GM12878 (cell line): ENCODE results near the gene MRPS27. TPM values are rescaled to one million over a fixed set of nuclear protein-coding genes. Genes with fewer than 3 reads are reported as not detected.

Source experiments
- ATF3 ChIP-seq: IDR thresholded peaks from 2 replicates; pipeline ENCODE4 v1.6.1; 2011; ENCODE audit warnings: low read depth, mild to moderate bottlenecking, low read length, moderate library complexity, borderline replicate concordance; ENCODE audit errors: extremely low read depth
- BCL11A ChIP-seq: IDR thresholded peaks from 2 replicates; pipeline ENCODE4 v1.6.1; 2011; ENCODE audit warnings: low read depth, low read length
- CBX5 ChIP-seq: sonication (generic); IDR thresholded peaks from 2 replicates; pipeline ENCODE4 v1.6.1; 2016; ENCODE audit warnings: low read depth, moderate library complexity, mild to moderate bottlenecking, inconsistent platforms
- CUX1 ChIP-seq: IDR thresholded peaks from 2 replicates; pipeline ENCODE4 v1.6.1; 2012; ENCODE audit warnings: improper control_type of control experiment, low read depth, low read length; ENCODE audit not compliant: insufficient replicate concordance
- JUNB ChIP-seq: IDR thresholded peaks from 2 replicates; pipeline ENCODE4 v1.6.1; 2016; ENCODE audit warnings: antibody characterized with exemption, mild to moderate bottlenecking
- JUND ChIP-seq: IDR thresholded peaks from 2 replicates; pipeline ENCODE4 v1.6.1; 2012; ENCODE audit warnings: low read depth, mild to moderate bottlenecking, low read length, improper control_type of control experiment, moderate library complexity
- NFIC ChIP-seq: IDR thresholded peaks from 2 replicates; pipeline ENCODE4 v1.6.1; 2012; ENCODE audit warnings: low read depth, mild to moderate bottlenecking, inconsistent platforms, low read length, moderate library complexity
- SMC3 ChIP-seq: IDR thresholded peaks from 2 replicates; pipeline ENCODE4 v1.6.1; 2011; ENCODE audit warnings: low read length, improper control_type of control experiment, borderline replicate concordance
- STAT3 ChIP-seq: IDR thresholded peaks from 2 replicates; pipeline ENCODE4 v1.6.1; 2011; ENCODE audit warnings: low read depth, low read length, improper control_type of control experiment
- USF2 ChIP-seq: IDR thresholded peaks from 2 replicates; pipeline ENCODE4 v1.6.1; 2011; ENCODE audit warnings: low read depth, low read length, improper control_type of control experiment, borderline replicate concordance
- polyA plus RNA-seq, 11 experiments: library from polyadenylated mRNA; depleted of rRNA in 4 of 11; unstranded in 6 of 11; stranded (reverse) in 5 of 11; fragments of >200 nt; fragmentation: Nextera tagmentation in 4 of 11; fragmentation: Illumina TruSeq in 1 of 11; extraction: Ambion mirVana in 4 of 11; extraction: Trizol in 1 of 11; gene quantifications; 1 replicate in 1 of 11; 2 replicates in 10 of 11; pipeline versions ENCODE4 v1.2.1 to v1.2.3, GENCODE V29; 2011 to 2016; ENCODE audit warnings: inconsistent platforms in 2 of 11, missing spikeins in 2 of 11, low read depth in 1 of 11
- total RNA-seq, 4 experiments: library from RNA; depleted of rRNA in 3 of 4; stranded (reverse); fragments of >200 nt in 3 of 4; fragmentation: Illumina TruSeq in 1 of 4; extraction: Trizol in 1 of 4; gene quantifications; 2 replicates each; pipeline versions ENCODE4 v1.2.1 to v1.2.3, GENCODE V29; 2013 to 2021

Gene MRPS27
- total and polyA plus RNA-seq, 10 of the 15 experiments (the other 5 are each of a cell fraction or from before 2014, with no cell fraction given), result 61.0 to 128 (median 93.0) TPM

GRCh38 chr5:72197393-72197792 lies 122.6 kb downstream of the MRPS27 start (continued):
- TF ChIP-seq CUX1 (no peak), SMC3 (no peak), BCL11A (no peak), CBX5 (no peak), NFIC (no peak), JUNB (no peak), USF2 (no peak), STAT3 (no peak), ATF3 (no peak), JUND (no peak)
